DMS153 (cell line): Measurements from ENCODE around the gene CYTH3.
"Not testable (repeated sequence)": the region's sequence is repeated elsewhere in the genome, so short reads cannot be mapped to it uniquely, and the experiment has no call there.

Experiments
- DNase-seq: peaks from one replicate; lab custom pipeline; 2025; lab: John Stamatoyannopoulos, UW

The CYTH3 gene

DNA sequence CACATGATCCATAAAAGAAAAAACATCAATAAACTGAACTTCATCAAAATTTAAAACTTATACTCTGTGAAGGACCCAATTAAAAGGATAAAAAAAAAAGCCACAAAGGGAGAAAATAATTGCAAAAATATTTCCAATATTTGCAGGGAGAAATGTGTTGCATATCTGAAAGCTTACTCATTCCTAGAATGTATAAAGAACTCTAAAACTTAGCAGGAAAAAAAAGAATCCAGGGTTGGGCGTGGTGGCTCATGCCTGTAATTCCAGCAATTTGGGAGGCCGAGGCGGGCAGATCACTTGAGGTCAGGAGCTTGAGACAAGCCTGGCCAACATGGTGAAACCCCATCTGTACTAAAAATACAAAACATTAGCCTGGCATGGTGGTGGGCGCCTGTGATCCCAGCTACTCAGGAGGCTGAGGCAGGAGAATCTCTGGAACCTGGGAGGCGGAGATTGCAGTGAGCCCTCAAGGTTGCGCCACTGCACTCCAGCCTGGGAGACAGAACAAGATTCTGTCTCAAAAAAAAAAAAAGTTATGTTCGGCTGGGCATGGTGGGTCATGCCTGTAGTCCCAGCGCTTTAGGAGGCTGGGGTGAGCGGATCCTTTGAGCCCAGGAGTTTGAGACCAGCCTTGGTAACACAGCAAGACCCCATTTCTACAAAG, 11.1 kb upstream of the CYTH3 start:
- DNase-seq, result not testable (repeated sequence)

DNA sequence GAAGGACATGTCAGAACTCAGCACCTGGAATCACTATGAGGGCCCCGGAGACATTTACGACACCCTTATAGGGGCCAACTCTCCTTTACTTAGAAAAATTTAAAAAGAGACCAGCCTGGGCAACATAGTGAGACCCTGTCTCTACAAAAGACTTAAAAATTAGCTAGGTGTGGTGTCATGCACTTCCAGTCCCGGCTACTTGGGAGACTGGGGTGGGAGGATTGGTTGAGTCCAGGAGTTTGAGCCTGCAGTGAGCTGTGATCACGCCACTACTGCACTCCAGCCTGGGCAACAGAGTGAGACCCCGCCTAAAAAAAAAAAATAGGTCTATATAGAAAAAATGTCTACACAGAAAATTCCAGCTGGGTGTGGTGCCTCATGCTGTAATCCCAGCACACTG, 7.5 kb upstream of the CYTH3 start:
- DNase-seq, result no peak

DNA sequence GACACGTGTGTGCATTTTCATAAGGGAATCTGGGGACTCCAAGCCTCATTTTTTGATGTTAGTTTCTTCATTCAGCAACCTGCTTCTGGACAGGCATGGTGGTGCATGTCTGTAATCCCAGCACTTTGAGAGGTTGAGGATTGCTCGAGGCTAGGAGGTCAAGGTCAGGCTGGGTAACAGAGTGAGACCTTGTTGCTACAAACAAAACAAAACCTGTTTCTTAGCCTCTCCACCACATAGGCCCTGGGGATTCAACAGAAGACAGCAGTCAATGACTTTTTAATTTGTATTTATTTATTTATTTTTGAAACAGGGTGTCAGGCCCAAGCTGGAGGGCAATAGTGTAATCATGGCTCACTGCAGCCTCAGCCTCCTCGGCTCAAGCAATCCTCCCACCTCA, 6.9 kb upstream of the CYTH3 start:
- no peak for DNase-seq

DNA sequence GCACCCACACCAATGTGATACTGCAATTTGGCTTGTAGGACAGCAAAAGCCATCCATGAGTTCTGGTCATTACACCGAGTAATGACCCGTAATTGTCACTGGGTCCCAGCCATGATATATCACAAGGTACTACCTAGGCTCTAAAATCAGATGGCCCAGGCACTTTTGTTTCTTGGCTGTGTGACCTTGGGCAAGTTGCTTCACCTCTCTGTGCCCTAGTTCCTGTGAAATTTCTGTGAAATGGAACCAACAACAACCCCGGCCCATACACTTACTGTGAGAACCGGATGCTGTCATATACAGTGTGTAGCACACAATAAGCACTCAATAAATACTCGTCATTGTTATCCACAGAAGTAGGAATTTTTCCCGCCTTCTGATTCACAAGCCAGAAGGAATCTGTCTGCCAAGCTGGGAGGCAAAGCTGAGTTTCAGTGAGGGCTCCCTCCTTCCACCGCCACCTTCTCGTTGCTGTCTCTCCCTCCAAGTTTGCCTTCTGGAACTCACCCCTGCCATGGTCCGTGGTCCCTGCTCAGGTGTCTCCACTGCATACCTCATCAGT, 6.4 kb upstream of the CYTH3 start:
- no peak for DNase-seq

DNA sequence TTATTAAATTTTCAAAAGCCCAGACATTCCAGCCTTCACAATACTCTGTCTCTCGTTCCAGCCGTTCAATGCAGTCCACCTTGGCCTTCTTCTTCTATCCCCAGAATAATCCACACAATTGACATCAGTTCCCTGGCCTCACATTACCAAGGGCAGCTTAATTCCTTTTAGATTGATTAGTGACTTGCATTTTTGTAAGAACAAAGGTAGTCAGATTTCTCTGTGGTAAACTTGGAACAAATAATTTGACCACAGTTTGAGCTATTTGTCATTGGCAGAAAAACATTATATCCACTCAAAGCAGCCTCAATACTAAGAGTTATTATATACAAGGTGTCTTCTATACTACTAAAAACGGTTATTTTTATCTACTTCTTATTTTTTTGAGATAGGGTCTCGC, 5.1 kb upstream of the CYTH3 start:
- DNase-seq, result no peak

DNA sequence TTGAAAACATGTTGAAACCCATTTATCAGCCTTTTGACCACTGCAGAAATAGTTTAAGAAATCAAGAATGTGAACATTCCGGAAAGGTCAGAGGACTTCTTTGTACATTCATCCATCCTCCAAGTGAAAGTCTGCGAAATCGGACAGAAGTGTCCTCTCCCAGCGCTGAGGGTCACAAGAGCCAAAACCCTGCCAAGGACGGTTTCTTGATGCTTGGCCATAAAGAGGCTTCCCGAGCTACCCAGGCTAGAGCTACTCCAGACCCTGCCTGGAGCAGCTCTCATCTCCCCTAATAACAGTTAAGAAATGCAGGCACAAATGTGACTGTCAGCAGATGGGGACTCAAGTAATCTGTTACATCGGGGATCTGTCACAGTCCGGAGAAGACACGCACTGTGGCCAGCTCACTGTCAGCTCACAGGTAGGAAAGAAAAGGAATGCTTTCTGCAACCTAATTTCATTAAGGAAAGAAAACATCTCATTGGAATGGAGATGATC, 4.5 kb upstream of the CYTH3 start:
- no peak for DNase-seq

DNA sequence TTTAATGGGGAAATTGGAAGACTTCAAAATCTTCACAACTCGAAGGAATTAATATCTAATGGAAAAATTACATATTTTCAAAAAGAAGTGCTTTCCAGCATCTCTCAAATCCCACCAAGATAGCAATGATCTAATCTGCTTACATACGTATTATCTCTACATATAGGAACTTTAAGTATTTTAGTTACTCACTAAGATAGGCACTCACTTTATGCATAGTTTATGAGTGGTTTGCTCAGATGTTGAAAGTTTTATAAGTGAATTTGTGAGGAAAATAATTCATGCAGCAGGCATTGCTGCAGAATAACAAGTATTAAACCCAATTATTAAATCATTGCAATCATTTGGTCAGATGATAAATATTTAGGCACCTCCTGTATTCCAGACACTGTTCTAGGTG, 2.3 kb upstream of the CYTH3 start:
- DNase-seq, result no peak

DNA sequence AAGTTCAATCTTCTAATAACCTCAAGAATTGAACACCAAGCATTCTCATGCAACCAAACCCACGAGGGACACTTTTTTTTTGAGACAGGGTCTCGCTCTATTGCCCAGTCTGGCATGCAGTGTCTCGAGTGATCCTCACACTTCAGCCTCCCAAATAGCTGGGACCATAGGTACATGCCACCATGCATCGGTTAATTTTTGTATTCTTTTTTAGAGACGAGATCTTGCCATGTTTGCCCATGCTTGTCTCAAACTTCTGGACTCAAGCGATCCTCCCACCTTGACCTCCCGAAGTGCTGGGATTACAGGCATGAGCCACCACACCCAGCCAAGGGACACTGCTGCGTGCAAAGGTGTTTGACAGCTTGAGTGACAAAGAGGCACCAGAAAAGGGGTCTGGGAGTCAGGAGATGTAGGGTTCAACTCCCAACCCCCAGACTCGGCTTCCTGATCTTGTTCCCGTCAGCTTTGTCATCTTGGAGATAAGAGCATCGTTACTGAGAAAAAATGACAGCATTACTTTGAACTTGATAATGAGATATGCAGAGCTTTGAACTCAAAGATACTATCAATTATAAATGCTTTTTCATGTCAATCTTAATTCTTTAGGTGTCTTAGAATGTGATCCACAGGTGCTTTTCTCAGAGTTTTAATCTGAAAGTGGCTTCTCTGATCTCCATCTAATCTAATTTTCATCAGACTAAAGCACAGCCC, 1.6 kb upstream of the CYTH3 start:
- DNase-seq, result no peak

DNA sequence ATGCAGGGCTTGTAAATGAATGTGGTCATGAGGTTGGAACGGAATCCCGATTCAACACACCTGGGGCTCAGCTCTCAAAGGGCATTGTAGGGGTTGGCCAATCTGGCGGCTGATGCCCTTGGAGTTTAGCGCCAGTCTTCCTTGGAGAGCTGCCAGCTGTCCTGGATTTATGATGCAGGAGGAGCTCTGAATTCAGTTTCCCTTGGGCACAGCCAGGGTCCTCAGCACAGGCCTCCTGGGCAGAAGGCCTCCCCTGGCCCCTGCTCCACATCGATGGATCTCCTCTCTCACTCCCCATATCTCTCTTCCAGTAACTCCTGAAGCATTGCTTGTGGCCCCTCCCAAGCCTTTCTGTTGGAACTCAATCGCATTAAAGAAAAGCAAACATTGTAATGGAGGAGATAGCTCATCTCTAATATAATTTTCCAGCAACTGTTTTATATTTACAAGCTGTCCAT, 985 bp upstream of the CYTH3 start:
- peak; percentile 82 for DNase-seq

DNA sequence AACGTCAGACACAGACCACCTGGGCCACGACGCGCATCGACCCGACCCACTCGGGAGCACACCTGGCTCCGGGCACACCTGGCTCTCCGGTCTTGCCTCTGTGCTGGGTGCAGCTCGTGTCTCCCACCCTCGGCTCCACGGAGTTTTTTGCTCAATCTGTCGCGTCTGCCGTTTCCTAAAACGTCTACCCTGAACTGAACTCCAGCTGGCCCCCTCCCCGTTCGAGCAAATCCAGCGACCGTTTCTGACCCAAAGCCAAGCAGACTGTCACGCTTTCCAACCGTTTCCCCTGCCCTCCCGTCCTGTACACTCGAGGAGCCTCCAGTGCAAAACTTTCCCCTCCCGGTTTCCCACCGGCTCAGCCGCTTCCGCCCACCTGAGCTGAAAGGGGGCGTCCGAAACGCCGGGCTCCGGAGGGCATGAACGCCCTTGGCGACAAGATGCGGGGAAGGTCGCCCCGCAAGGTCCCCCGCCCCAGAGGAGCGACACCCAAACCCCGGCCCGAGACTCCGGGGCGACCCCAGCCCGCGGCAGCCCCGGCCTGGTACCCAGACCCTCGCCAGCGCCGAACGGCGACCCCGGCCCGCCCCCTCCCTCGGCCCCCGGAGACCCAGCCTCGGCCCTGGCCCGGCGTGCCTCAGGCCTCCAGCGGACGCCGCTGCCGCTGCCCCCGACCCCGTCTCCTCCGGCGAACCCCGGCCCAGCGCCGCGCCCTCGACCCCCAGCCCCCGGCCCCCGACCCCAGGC, 557 bp downstream of the CYTH3 start:
- no peak for DNase-seq

DNA sequence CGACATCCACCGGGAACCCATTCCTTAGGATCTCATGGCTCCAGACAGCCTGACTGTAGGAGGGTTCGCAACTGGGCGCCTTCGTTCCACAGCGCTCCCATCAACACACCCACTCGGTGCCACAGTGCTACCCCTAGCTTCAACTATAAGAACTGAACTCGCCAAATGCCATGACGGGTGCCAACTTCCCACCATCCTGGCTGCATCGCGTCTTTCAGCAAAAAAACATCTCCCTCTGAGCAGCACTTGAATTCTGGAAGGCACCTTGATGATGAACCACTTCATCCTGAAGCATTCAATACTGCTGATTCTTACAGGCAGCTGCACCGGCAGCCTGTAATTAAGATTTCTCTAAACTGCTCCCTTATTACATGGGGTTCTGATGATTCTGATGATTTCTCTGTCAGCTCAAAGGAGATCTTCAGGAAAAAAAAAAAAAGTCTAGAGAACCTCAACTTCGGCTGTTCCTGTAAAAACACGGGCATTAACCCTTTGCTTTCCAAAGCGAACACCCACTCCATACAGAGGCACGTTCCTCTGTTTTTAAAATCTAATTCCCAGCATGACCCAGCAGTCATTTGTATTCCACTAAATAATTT, 1.3 kb downstream of the CYTH3 start:
- DNase-seq, result no peak

DNA sequence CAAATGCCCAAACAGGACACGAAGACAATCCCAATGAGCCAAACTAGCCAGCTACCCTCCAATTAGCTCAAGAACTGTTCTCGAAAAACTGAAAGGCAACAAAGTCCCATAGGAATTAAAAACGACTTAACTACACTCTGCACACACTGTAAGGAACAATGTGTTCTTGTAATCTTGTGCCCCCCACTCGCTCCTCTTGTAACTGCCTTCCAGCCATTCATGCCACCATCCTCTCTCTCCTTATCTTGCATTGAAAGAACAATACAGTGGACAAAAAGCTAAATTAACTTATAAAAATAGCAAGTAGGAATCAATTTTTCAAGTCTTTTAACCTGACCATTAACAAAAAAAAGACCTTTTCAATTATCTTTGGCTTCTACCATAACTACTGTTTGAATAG, 2.9 kb downstream of the CYTH3 start:
- no peak for DNase-seq

DNA sequence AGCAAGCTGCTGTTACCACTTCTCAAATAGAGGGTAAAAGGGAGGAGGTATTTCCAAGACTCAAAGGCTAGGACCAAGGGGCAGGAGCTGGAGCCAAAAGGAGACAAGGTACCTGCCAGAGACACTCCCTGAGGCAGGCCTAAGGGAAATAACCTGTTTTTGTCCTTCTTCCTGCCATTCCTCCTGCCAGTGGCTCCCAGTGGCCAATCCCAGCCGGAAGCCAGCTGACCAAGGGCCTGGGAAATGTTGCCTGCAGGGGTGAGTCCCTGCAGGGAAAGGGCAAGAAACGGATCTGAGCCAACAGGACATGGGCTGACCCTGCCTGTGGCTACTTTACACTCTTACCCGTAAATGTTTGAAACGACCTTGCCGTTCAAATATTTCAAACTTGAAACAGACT, 3.5 kb downstream of the CYTH3 start:
- no peak for DNase-seq

DNA sequence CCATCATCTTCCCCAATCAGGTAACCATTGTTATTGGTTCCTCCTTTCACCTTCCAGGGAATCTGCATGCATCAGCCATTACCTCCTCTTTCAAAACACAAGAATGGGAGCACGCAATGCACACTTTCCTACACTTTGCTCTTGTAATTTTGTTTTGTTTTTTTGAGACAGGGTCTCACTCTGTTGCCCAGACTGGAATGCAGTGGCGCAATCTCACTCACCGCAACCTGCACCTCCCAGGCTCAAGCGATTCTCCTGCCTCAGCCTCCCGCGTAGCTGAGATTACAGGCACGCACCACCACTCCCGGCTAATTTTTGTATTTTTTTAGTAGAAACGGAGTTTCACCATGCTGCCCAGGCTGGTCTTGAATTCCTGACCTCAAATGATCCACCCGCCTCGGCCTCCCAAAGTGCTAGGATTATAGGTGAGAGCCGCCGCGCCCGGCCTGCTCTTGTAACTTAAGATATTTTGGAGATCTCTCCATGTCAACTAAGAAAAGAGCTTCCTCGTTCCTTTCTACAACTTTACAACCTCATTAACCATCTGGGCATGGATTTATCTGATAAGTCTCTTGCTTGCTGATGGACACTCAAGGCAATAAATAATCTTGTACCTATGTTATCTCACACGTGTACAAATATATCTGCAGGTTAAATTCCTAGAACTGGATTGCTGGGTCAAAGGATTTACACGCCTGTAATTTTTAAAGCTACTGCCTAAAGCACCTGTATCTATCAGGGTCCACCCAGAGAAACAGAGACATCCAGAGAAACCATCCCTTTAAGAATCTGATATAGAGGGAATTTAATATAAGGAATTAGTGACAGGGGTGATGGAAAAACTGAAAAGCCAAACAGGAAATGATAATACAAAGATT, 4.2 kb downstream of the CYTH3 start:
- DNase-seq, result no peak

DNA sequence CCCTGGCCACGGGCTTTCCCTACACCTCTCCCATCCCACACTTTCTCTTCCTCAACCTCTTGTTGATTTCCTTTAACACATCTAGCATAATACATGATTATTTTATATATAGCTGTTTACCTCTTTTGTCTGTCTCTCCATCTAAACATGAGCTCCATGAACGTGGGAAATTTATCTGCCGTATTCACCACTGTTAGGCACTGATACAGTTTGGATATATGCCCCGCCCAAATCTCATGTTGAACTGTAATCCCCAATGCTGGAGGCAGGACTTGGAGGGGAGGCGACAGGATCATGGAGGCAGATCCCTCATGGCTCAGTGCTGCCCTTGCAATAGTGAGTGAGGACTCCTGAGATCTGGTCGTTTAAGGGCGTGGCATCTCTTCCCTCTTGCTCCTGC, 5.7 kb downstream of the CYTH3 start:
- DNase-seq, result no peak

DNA sequence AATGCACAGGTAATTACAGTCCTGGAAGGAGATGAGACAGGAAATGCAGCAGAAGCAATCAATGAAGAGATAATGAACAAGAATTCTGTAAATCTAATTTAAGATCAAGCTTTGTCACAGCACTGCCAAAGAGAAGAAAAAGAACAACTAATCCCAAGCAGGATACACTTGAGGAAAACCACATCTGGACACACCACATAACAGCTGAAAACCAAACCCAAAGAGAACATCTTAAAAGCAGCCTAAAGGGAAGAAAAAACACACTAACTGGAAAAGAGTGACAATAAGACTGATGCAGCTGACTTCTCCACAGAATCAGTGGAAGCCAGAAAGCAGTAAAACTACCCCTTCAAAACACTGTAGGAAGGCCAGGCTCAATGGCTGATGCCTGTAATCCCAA, 10.2 kb downstream of the CYTH3 start:
- DNase-seq, result no peak

DNA sequence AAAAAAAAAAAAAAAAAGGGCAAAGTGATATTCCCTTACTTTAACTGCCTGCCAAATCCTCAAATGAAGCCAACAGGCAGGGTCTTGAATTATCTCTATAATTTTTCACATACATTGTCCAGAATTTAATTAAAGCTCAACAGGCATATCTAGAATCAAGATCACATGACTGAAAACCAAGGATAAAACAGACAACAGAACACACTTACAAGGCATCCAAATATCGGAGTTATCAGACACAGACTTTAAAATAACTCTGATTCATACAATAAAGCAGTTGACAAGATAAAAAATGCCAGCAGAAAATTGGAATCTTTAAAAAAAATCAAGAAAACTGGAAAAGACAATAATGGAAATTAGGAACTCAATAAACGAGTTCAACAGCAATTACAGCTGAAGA, 10.7 kb downstream of the CYTH3 start:
- DNase-seq, result no peak

DNA sequence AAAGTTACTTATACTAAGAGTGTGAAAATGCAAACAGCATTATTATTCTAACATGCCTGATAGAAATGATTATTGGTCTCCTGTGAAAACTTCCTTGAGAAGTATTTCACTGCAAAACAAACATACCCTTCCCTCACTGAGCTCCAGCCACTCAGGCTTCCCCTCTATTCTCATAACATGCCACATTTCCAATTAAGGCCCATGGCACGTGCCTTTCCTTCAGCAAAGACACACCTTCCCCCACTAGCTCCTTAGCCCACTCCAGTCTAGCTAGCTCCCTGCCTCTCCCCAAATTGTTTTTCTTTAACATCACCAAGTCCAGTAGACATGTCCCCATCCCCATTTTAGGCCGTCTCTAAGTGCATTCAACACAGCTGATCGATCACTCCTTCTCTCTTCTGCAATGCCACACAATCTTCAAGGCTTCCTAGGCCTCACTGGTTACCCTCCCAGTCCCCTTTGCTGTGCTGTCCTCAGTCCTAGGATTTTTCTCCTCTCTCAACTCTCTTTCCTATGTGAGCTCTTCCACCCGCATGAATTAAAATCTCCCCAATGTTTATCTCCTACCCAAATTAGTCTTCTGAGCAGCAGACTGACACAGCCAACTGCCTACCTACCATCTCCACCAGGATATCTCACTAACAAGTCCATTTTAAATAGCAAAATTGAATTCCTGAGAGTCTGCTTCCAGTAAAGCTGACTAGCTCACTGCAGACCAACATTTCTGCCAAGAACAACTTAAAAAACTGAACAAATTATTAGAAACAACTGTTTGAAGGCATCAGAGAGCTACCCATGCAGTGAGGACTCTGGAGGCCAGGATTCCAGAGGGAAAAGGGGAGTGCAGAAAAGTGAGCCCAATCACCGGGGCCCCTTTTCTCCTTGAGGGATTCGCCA, 11.9 kb downstream of the CYTH3 start:
- no peak for DNase-seq

DNA sequence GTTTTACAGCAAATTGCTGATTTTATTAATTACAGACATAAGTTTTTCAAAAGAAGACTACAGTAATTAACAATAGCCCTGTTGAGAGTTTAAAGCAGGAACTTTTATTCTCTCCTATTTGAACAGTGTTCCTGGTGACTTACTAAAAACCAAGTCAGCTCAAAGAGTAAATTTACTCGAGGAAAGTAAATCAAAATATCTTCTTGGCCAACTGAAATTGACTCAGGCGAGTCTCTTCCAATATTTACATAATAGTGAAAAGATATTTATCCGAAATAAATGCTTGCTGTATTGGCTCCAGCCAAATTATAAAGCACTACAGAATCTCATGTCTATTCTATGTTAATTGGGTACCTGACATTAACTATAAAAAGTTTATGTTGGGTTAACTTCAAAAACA, 13.2 kb downstream of the CYTH3 start:
- no peak for DNase-seq
